ENCODE data around the gene DMRTB1. TPM values are rescaled to one million over a fixed set of nuclear protein-coding genes. Genes with fewer than 3 reads are reported as not detected.

The DMRTB1 gene
- total RNA-seq, 1 donor from 2014 or later: not detected

GRCh38 chr1:53417074-53417511 lies 42.1 kb upstream of the DMRTB1 start:
- intact Hi-C loops (cut with DNase I): no loop called here
- no peaks in the 10 kb centered on the region for H3K9me3 ChIP-seq
- ATAC-seq (no peak), DNase-seq (no peak)
- TF ChIP-seq CTCF (IDR thresholded peaks at IDR 0.05): no peak
- H3K27me3 ChIP-seq (ENCODE audit: low read depth): peaks cover 8% of the 10 kb centered on the region
- H3K4me3 ChIP-seq: no peak overlapping the region
- peaks cover 15% of the 10 kb centered on the region for H3K4me1 ChIP-seq
- no peaks in the 10 kb centered on the region for H3K36me3 ChIP-seq
- H3K27ac ChIP-seq: no peak overlapping the region

GRCh38 chr1:53419034-53419433 lies 40.2 kb upstream of the DMRTB1 start:
- Histone ChIP-seq H3K27me3 (ENCODE audit: low read depth) (peaks cover 8% of the 10 kb centered on the region), H3K4me1 (no peaks in the 10 kb centered on the region), H3K27ac (no peak overlapping the region), H3K4me3 (no peak overlapping the region), H3K36me3 (no peaks in the 10 kb centered on the region), H3K9me3 (no peaks in the 10 kb centered on the region)
- DNase-seq (no peak), ATAC-seq (no peak)
- intact Hi-C loops (cut with DNase I): no loop called here
- TF ChIP-seq CTCF (IDR thresholded peaks at IDR 0.05): no peak

- TF ChIP-seq CTCF (IDR thresholded peaks at IDR 0.05): no peak
Measured at GRCh38 chr1:53420341-53420740, 38.9 kb upstream of the DMRTB1 start.

GRCh38 chr1:53421208-53421607 lies 38.0 kb upstream of the DMRTB1 start:
- Histone ChIP-seq H3K27ac (no peak overlapping the region), H3K27me3 (ENCODE audit: low read depth) (peaks cover 8% of the 10 kb centered on the region), H3K4me3 (no peak overlapping the region), H3K9me3 (no peaks in the 10 kb centered on the region), H3K4me1 (no peaks in the 10 kb centered on the region), H3K36me3 (no peaks in the 10 kb centered on the region)
- TF ChIP-seq CTCF (IDR thresholded peaks at IDR 0.05): no peak
- DNase-seq: no peak
- intact Hi-C loops (cut with DNase I): no loop called here
- no peak for ATAC-seq

More at GRCh38 chr1:53420341-53420740, 38.9 kb upstream of the DMRTB1 start:
- H3K4me1 ChIP-seq: no peaks in the 10 kb centered on the region
- ATAC-seq: no peak
- no peaks in the 10 kb centered on the region for H3K36me3 ChIP-seq
- H3K4me3 ChIP-seq: no peak overlapping the region
- no peaks in the 10 kb centered on the region for H3K9me3 ChIP-seq
- peaks cover 8% of the 10 kb centered on the region for H3K27me3 ChIP-seq (ENCODE audit: low read depth)
- intact Hi-C loops (cut with DNase I): no loop called here
- no peak overlapping the region for H3K27ac ChIP-seq
- DNase-seq: no peak

GRCh38 chr1:53430261-53430660 lies 28.9 kb upstream of the DMRTB1 start:
- DNase-seq (no peak), ATAC-seq (no peak)
- TF ChIP-seq CTCF (IDR thresholded peaks at IDR 0.05): no peak
- no peak overlapping the region for H3K27ac ChIP-seq
- no peaks in the 10 kb centered on the region for H3K9me3 ChIP-seq
- intact Hi-C loops (cut with DNase I): no loop called here
- no peaks in the 10 kb centered on the region for H3K36me3 ChIP-seq
- H3K4me3 ChIP-seq: no peak overlapping the region
- peaks cover 6% of the 10 kb centered on the region for H3K27me3 ChIP-seq (ENCODE audit: low read depth)
- H3K4me1 ChIP-seq: no peaks in the 10 kb centered on the region

GRCh38 chr1:53430779-53431178 lies 28.4 kb upstream of the DMRTB1 start:
- peaks cover 6% of the 10 kb centered on the region for H3K27me3 ChIP-seq (ENCODE audit: low read depth)
- ATAC-seq (no peak), DNase-seq (no peak)
- no peaks in the 10 kb centered on the region for H3K9me3 ChIP-seq
- no peaks in the 10 kb centered on the region for H3K4me1 ChIP-seq
- intact Hi-C loops (cut with DNase I): no loop called here
- TF ChIP-seq CTCF (IDR thresholded peaks at IDR 0.05): no peak
- H3K4me3 ChIP-seq: no peak overlapping the region
- H3K36me3 ChIP-seq: no peaks in the 10 kb centered on the region
- H3K27ac ChIP-seq: no peak overlapping the region

Data from lower lobe of right lung (tissue), 2 donors.